ENCODE data around the gene SCYGR2. TPM values are rescaled to one million over a fixed set of nuclear protein-coding genes. Genes with fewer than 3 reads are reported as not detected.

SCYGR2 gene
- total RNA-seq, 2 experiments from 2014 or later: not detected

DNA sequence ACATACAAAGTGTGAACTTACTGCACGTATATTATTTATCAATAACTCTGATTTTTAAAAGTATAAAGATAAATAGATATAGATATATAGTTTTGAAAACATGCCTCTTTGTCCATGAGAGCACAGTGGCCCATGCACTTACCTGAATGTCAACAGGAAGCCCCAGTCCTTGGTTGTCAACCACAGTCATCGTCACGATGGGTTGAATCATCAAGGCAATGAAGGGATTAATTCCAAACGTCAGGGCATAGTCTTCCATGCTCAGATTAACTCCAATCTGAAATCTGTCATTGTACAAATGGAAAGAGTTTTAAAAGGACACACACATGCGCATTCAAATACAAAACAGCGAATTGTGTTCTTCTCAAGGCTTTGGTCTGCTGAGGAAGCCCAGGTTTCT, 34.1 kb downstream of the SCYGR2 start:
- H3K9me3 ChIP-seq (ENCODE audit: low read length): no peaks in the 10 kb centered on the region
- DNase-seq (ENCODE audit: low spot score): no peak
- H3K27ac ChIP-seq (ENCODE audit: low read depth, low read length, poor library complexity, severe bottlenecking): no peak overlapping the region
- H3K4me2 ChIP-seq (ENCODE audit: low read length): no peak overlapping the region
- no peaks in the 10 kb centered on the region for H3K36me3 ChIP-seq (ENCODE audit: insufficient read depth, low read length)
- ChIA-PET CTCF (ENCODE audit: unreplicated experiment) (no interaction called here), POLR2A (interaction anchor here (1.0 kb wide), 1 partner anchor 187 kb away, joined by 3 read pairs; no protein-coding TSS in a partner anchor)
- no peaks in the 10 kb centered on the region for H4K20me1 ChIP-seq (ENCODE audit: insufficient read depth, low read length)
- no peak overlapping the region for H3K4me3 ChIP-seq (ENCODE audit: low read depth, low read length, poor library complexity, severe bottlenecking)
- intact Hi-C loops (cut with micrococcal nuclease; ENCODE audit: unreplicated experiment): no loop called here
- BruUV-seq (replicated peaks): no TSS peak
- no peak overlapping the region for H2AFZ ChIP-seq (ENCODE audit: low read length)
- H3K4me1 ChIP-seq (ENCODE audit: insufficient read depth, low read length, poor library complexity, severe bottlenecking): no peaks in the 10 kb centered on the region
- no peak for TF ChIP-seq EZH2phosphoT487 (IDR thresholded peaks at IDR 0.05; ENCODE audit: borderline replicate concordance, low read depth, low read length)
- TF ChIP-seq, protein P1, sequence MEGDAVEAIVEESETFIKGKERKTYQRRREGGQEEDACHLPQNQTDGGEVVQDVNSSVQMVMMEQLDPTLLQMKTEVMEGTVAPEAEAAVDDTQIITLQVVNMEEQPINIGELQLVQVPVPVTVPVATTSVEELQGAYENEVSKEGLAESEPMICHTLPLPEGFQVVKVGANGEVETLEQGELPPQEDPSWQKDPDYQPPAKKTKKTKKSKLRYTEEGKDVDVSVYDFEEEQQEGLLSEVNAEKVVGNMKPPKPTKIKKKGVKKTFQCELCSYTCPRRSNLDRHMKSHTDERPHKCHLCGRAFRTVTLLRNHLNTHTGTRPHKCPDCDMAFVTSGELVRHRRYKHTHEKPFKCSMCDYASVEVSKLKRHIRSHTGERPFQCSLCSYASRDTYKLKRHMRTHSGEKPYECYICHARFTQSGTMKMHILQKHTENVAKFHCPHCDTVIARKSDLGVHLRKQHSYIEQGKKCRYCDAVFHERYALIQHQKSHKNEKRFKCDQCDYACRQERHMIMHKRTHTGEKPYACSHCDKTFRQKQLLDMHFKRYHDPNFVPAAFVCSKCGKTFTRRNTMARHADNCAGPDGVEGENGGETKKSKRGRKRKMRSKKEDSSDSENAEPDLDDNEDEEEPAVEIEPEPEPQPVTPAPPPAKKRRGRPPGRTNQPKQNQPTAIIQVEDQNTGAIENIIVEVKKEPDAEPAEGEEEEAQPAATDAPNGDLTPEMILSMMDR (conservative IDR thresholded peaks at IDR 0.05; ENCODE audit: low read length): no peak
- H3K79me2 ChIP-seq (ENCODE audit: insufficient read depth, low read depth, low read length): no peaks in the 10 kb centered on the region
- no peaks in the 10 kb centered on the region for H3K9me2 ChIP-seq (ENCODE audit: insufficient read depth, low read length)

DNA sequence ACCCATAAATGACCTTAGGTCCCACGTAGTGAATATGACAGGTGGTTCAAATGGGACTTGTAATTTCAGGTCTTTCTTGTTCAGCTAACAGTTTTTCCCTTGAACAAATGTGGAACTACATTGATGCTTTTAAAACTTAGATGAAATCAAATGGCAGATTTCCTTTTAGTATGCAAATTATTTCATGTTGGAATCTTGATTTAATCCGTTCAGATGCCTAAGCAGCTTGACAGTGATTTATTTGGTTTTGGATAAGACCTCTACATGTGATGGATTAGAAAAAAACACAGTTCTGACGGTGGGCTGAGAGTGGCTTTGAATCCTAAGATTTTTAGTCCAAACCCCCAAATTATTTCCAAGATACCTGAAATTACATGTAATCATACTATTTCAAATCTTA, 35.5 kb downstream of the SCYGR2 start:
- no TSS peak for BruUV-seq (replicated peaks)
- TF ChIP-seq, protein P1 (conservative IDR thresholded peaks at IDR 0.05; ENCODE audit: low read length): no peak
- TF ChIP-seq EZH2phosphoT487 (IDR thresholded peaks at IDR 0.05; ENCODE audit: borderline replicate concordance, low read depth, low read length): no peak
- H3K4me2 ChIP-seq (ENCODE audit: low read length): no peak overlapping the region
- no peak overlapping the region for H3K27ac ChIP-seq (ENCODE audit: low read depth, low read length, poor library complexity, severe bottlenecking)
- ChIA-PET POLR2A (interaction anchor here (1.0 kb wide), 2 partner anchors 24 to 611 kb away, joined by 3 to 6 read pairs; no protein-coding TSS in a partner anchor), CTCF (ENCODE audit: unreplicated experiment) (no interaction called here)
- H3K79me2 ChIP-seq (ENCODE audit: insufficient read depth, low read depth, low read length): no peaks in the 10 kb centered on the region
- no peak for DNase-seq (ENCODE audit: low spot score)
- intact Hi-C loops (cut with micrococcal nuclease; ENCODE audit: unreplicated experiment): no loop called here
- no peaks in the 10 kb centered on the region for H3K9me3 ChIP-seq (ENCODE audit: low read length)
- no peaks in the 10 kb centered on the region for H3K4me1 ChIP-seq (ENCODE audit: insufficient read depth, low read length, poor library complexity, severe bottlenecking)
- no peaks in the 10 kb centered on the region for H3K9me2 ChIP-seq (ENCODE audit: insufficient read depth, low read length)
- H4K20me1 ChIP-seq (ENCODE audit: insufficient read depth, low read length): no peaks in the 10 kb centered on the region
- H2AFZ ChIP-seq (ENCODE audit: low read length): no peak overlapping the region
- H3K4me3 ChIP-seq (ENCODE audit: low read depth, low read length, poor library complexity, severe bottlenecking): no peak overlapping the region
- H3K36me3 ChIP-seq (ENCODE audit: insufficient read depth, low read length): no peaks in the 10 kb centered on the region

DNA sequence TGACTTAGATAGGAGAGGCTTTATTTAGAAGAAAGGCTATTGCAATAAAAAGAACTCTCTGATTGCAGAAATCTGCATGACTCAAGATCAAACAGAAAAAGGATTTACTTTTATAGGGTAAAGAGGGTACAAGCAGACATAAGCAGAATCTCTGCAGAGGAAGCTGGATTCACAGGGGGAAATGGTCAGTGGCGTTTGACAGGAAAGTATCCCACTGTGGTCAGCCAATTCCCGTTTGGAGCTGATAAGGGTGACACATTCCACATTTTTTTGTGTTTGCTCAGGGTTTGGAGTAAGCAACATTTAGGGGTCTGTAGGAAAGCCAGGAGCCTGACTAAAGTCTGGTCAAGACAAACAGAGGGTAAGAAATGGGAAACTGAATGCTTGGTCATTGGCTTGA, 44.0 kb downstream of the SCYGR2 start:
- H3K4me1 ChIP-seq (ENCODE audit: insufficient read depth, low read length, poor library complexity, severe bottlenecking): no peaks in the 10 kb centered on the region
- H3K79me2 ChIP-seq (ENCODE audit: insufficient read depth, low read depth, low read length): no peaks in the 10 kb centered on the region
- no peak overlapping the region for H3K4me3 ChIP-seq (ENCODE audit: low read depth, low read length, poor library complexity, severe bottlenecking)
- ChIA-PET CTCF (ENCODE audit: unreplicated experiment) (no interaction called here), POLR2A (no interaction called here)
- TF ChIP-seq, protein P1 (conservative IDR thresholded peaks at IDR 0.05; ENCODE audit: low read length): no peak
- no peaks in the 10 kb centered on the region for H4K20me1 ChIP-seq (ENCODE audit: insufficient read depth, low read length)
- no peaks in the 10 kb centered on the region for H3K36me3 ChIP-seq (ENCODE audit: insufficient read depth, low read length)
- no TSS peak for BruUV-seq (replicated peaks)
- H3K27ac ChIP-seq (ENCODE audit: low read depth, low read length, poor library complexity, severe bottlenecking): no peak overlapping the region
- H3K9me2 ChIP-seq (ENCODE audit: insufficient read depth, low read length): no peaks in the 10 kb centered on the region
- H3K9me3 ChIP-seq (ENCODE audit: low read length): no peaks in the 10 kb centered on the region
- no peak overlapping the region for H2AFZ ChIP-seq (ENCODE audit: low read length)
- no peak for DNase-seq (ENCODE audit: low spot score)
- H3K4me2 ChIP-seq (ENCODE audit: low read length): no peak overlapping the region
- intact Hi-C loops (cut with micrococcal nuclease; ENCODE audit: unreplicated experiment): no loop called here

Measured in OCI-LY7 (cell line).